D341Med (cell line): ENCODE results near the gene RNH1.
A peak's percentile ranks its signal among the peaks of the same experiment; 100 is the strongest.
"Not testable (repeated sequence)": the region's sequence is repeated elsewhere in the genome, so short reads cannot be mapped to it uniquely, and the experiment has no call there.

Experiments used
- DNase-seq: peaks from one replicate; pipeline ENCODE4 v3.0.0; 2012; ENCODE audit warnings: low spot score

The RNH1 gene

DNA sequence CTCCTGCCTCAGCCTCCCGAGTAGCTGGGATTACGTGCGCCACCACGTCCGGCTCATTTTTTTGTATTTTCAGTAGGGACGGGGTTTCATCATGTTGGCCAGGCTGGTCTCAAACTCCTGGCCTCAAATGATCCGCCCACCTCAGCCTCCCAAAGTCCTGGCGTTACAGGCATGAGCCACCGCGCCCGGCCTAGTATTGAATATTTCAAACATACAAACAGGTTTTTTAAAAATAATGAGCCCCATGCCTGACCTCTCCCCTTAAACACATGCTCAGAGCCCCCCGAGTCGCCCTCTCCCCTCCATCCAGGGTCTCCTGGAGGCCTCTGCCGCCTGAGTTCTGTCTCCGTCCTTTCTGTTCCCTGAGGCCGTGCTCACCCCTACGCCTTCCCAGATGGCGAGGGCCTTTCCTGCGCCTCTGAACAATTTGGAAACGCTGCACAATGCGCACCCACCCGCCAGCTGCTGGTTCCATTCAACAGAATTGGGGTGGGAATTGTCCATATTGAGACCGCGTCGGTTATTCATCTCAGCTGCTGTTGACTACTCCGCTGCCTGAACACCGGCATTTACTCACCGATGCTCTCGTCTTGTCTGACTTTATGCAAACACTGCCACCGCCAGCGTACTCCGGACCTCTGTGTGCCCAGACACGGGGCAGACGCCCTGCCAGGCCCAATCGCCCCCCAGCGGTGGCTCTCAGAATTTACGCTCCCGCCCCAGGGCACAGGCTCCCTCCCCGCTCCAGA is 13.6 kb upstream of the RNH1 start:
- no peak for DNase-seq

- peak; percentile 95 for DNase-seq
Observed at GRCh38 chr11:518463-519202, 11.6 kb upstream of the RNH1 start.

DNA sequence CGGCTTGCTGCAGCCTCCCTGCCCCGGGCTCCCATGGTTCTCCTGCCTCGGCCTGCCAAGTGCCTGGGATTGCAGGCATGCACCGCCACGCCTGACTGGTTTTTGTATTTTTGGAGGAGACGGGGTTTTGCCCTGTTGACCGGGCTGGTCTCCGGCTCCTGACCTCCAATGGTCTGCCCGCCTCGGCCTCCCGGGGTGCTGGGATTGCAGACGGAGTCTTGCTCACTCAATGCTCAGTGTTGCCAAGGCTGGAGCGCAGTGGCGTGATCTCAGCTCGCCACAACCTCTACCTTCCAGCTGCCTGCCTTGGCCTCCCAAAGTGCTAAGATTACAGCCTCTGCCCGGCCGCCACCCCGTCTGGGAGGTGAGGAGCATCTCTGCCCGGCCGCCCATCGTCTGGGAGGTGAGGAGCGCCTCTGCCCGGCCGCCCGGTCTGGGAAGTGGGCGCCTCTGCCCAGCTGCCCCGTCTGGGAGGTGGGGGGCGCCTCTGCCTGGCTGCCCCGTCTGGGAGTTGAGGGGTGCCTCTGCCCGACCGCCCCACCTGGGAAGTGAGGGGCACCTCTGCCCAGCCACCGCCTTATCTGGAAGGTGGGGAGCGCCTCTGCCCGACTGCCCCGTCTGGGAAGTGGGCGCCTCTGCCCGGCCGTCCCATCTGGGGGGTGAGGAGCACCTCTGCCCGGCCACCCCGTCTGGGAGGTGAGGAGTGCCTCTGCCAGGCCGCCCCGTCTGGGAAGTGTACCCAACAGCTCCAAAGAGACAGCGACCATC is 10.1 kb upstream of the RNH1 start:
- DNase-seq: not testable (repeated sequence)

DNA sequence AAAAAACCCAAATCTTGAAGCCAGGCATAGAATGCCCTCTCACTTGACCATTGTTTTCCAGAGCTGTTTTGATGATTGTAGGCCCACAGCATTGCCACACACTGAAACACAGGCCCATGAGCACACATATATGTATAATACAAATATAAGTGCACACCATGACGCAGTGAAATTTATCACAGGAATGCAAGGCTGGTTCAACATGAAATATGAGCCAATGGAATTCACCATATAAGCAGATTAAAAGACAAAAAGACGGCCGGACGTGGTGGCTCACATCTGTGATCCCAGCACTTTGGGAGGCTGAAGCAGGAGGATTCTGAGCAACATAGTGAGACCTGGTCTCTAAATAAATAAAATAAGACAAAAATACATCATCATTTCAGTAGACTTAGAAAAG is 9.4 kb upstream of the RNH1 start:
- no peak for DNase-seq

GRCh38 chr11:515131-515530 is 8.1 kb upstream of the RNH1 start:
- no peak for DNase-seq

GRCh38 chr11:514606-515005 is 7.6 kb upstream of the RNH1 start:
- no peak for DNase-seq

GRCh38 chr11:512761-513595 is 5.9 kb upstream of the RNH1 start:
- DNase-seq: no peak

GRCh38 chr11:508956-509355 is 1.9 kb upstream of the RNH1 start:
- no peak for DNase-seq

DNA sequence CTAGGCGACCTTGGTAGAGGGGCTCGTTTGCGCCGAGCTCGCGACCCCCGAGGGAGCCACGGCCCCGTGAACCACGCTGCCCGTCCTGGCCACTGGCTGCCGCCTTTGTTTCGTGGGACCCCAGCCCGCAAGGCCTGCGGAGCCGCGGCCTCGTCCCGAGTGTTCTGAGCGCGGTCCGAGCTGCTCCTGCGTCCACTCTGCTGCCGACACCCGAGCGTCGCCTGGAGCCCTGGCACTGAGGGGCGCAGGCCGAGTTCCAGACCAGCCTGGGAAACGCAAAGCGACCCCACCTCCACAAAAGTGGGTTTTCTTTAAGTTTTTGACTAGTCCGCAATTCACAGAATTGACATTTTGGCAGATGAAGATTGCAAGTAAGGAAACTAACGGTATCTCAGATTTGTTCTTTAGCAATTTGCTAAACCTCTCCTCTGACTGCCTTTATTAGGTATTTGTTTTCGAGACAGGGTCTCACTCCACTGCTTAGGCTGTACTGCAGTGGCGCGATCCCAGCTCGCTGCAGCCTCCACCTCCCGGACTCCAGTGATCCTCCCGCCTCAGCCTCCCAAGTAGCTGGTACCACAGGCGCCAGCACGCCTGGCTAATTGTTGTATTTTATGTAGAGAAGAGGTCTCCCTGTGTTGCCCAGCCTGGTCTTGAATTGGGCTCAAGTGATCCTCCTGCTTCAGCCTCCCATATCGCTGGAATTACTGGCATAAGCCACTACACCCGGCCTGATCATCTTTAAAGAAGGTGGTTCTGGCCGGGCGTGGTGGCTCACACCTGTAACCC is 879 bp upstream of the RNH1 start:
- no peak for DNase-seq

GRCh38 chr11:506238-506994 is 626 bp downstream of the RNH1 start:
- peak; percentile 98 for DNase-seq

GRCh38 chr11:504994-505344 is 2.1 kb downstream of the RNH1 start:
- DNase-seq: no peak

DNA sequence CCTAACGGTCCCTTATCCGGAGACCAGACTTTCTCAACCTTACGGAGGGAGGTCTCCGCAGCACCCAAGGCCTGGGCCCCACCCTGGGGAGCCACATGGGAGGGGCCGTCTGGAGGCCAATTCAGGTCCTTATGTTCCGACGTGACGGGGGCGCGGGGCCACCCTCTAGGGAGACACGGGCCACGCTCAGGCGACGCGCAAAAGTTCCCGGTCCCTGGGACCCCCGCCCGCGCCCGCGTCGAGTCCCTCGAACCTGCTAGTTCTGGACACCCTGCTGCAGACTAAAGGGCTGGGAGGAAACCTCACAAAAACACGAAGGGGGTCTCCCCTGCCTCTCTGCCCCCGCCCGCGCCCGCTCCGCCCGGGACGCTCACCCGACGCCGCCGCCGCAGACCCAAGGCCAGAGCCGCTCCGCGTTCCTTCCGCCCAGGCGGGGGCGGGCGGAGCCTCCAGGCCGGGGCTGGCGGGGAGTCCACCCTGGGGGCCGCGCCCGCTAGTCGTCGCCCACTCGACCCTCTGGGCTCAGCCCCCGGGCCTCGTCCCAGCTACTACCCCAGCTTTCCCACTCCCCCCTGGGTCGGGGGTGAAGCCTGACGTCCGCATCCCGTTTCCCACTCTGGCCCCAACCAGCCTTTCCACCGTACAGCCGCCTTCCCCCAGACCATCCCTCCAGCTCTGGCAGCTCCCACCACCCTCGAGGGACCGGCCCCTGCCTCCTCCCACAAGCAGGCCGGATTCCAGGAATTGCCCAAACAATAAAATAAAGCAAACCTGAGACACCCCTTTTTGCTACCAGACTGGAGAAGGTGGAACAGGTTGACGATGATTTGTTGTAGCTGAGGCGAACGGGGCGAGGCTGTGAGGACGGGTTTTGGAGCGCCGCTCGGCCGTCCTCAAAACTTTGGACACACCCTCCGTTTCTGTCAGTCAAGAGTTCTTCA is 2.7 kb downstream of the RNH1 start:
- no peak for DNase-seq

- DNase-seq: no peak
Observed at GRCh38 chr11:503179-503981, 3.7 kb downstream of the RNH1 start.

DNA sequence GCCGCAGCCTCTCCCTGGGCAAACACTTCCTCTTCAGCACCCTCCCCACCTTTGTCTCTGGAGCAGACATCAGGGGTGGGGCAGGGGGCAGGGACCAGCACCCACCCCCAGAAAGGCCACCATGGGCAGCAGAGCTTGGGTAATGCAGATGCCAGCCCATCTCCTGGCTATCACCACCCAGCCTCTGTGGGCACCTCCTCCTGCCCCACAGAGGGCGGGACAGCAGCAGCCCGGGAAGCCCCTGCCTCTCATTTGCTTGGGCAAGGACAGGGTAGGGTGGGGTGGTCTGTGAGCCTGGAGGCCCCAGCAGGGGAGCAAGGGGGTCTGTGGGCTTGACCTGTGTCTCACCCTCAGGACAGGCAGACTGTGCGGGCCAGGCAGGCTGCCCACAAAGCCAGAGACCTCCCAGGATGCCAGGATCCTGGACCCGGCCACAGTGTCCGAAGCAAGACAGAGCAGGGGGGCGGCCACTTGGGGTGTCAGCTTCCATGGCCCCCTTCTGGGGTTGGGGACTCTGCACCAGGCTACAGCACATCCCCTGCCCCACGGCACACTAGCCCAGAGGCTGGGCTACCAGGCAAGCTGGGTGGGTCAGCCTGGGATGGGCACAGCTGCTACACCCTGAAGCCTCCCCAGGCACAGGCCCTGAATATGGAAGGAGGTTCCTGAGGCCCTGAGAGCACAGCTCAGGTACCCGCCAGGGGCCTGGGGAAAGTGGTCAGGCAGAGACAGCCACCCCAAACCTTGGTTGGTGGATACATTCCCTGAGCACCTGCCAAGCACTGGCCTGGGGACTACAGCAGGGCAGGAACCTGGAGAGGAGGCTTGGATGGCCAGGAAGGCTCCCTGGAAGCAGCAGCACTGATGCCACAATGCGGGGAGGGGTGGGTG is 4.5 kb downstream of the RNH1 start:
- no peak for DNase-seq

DNA sequence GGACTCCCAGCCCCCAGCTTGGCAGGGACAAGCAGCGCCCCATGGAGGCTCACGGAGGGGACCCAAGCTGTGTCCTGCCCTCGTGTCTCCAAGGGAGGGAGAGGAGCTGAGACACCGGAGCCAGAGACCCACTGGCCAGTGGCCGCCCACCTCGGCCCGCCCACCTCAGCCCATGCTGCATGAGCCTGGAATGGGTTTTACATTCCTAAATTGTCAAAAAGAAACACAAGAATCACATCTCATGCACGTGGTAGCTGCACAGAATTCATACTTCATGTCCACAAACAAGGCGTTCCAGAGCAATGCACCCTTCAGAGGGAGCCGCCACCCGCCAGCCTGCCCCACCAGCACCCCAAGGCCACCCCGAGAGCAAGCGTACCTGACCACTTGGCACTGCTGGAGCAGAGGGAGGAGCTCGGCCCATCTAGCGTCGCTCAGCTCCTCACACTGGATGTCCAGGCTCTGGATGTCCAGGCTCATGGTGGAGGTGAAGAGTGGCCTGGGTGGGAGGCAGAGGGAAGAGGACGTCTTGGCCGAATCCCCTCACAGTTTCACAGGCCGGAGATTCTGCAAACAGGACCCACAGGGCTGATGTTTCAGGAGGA is 5.3 kb downstream of the RNH1 start:
- no peak for DNase-seq

DNA sequence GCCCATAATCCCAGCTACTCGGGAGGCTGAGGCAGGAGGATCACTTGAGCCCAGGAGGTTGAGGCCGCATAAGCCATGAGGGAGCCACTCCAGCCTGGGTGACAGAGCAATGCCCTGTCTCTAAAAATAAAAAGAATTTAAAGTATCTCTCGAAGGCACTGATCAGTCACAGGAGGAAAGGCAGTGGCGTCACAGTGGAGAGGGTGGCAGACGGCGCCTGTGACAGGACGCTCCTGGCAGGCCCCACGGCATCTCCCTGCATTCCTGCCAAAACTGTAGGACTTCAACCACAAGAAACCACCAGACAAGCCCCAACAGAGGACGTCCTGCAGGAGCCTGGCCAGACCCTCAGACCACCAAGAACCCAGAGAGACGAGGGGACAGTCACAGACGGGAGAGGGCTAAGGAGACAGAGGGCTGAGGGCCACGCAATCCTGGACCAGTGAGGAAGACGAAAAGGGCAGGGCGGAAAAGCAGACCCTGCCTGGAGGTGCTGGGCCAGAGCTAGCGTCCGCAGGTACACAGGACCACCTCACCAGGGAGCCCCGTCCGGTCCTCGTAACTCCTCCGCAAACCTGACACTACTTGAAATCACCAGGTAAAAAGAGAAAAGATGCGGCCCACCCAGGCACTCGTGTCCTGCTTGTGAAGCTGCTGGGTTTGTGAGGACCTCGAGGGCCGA is 5.9 kb downstream of the RNH1 start:
- DNase-seq: no peak
